ENCODE results near the gene COLQ.

DNA sequence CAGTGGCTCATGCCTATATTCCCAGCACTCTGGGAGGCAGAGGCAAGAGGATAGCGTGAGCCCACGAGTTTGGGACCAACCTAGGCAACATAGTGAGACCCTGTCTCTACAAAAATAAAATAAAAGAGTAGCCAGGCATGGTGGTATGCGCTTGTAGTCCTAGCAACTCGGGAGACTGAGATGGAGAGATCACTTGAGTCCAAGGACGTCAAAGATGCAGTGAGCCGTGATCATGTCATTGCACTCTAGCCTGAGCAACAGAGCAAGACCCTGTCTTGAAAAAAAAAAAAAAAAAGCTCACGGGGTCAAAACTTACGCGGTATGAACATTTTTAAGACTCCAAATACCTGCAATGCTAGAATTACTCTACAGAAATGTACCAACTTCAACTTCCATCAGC, 37.1 kb upstream of the COLQ start:
- TF ChIP-seq, protein P1, sequence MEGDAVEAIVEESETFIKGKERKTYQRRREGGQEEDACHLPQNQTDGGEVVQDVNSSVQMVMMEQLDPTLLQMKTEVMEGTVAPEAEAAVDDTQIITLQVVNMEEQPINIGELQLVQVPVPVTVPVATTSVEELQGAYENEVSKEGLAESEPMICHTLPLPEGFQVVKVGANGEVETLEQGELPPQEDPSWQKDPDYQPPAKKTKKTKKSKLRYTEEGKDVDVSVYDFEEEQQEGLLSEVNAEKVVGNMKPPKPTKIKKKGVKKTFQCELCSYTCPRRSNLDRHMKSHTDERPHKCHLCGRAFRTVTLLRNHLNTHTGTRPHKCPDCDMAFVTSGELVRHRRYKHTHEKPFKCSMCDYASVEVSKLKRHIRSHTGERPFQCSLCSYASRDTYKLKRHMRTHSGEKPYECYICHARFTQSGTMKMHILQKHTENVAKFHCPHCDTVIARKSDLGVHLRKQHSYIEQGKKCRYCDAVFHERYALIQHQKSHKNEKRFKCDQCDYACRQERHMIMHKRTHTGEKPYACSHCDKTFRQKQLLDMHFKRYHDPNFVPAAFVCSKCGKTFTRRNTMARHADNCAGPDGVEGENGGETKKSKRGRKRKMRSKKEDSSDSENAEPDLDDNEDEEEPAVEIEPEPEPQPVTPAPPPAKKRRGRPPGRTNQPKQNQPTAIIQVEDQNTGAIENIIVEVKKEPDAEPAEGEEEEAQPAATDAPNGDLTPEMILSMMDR (IDR thresholded peaks at IDR 0.05): no peak
- TF ChIP-seq EZH2 (IDR thresholded peaks at IDR 0.05): no peak
- TF ChIP-seq EZH2phosphoT487 (IDR thresholded peaks at IDR 0.05): no peak

All from neural progenitor cell (in vitro differentiated cells).